NCI-H1417 (cell line): Measurements from ENCODE around the gene CCZ1B.
A peak's percentile ranks its signal among the peaks of the same experiment; 100 is the strongest.
"Not testable (repeated sequence)": the region's sequence is repeated elsewhere in the genome, so short reads cannot be mapped to it uniquely, and the experiment has no call there.

ENCODE experiments used
- DNase-seq, 3 experiments: peaks; one replicate each; lab custom pipeline; 2025; lab: John Stamatoyannopoulos, UW

CCZ1B gene

DNA sequence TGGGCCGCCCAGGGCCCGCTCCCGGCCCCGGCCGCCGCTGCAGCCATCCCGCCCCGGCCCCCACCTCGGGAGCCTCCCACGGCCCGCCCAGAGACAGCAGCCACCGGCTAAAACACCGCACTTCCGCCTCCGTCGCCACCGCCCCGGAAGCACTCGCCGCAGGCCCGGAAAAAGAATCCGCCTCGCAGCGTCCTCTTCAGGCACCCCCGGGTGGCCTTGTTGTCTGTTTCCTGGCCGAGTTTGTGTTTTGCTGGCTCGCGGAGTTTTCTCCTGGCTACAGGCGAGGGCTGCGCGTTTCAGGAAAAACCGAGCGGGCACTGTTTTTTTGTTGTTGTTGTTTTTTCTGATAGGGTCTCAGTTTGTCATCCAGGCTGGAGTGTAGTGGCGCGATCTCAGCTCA is at the start of gene CCZ1B:
TSS of gene CCZ1B (minus strand) at position 125 of the 400 bp plus-strand sequence. CDS start at position 47, 78 bp downstream.
- DNase-seq: peak; percentile 65 to 89 (median 81)

DNA sequence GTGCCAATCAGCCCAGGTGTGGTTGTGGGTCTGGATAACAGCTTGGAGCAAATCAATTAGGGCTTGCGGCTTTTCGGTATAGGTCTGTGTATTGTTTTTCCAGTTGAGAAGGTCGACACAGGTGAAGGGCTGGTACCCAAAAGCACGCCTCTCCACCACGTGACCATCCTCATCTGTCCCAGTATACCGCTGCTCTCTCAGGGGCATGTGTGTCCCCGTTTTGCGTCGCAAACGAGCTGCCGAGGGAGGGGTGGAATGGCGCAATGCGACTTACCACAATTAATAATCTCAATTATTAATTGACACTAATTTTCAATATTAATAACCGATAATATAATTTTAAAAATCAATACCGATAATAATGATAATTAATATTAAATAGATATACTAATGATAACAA is 48.9 kb upstream of the CCZ1B start:
- not testable (repeated sequence) for DNase-seq

DNA sequence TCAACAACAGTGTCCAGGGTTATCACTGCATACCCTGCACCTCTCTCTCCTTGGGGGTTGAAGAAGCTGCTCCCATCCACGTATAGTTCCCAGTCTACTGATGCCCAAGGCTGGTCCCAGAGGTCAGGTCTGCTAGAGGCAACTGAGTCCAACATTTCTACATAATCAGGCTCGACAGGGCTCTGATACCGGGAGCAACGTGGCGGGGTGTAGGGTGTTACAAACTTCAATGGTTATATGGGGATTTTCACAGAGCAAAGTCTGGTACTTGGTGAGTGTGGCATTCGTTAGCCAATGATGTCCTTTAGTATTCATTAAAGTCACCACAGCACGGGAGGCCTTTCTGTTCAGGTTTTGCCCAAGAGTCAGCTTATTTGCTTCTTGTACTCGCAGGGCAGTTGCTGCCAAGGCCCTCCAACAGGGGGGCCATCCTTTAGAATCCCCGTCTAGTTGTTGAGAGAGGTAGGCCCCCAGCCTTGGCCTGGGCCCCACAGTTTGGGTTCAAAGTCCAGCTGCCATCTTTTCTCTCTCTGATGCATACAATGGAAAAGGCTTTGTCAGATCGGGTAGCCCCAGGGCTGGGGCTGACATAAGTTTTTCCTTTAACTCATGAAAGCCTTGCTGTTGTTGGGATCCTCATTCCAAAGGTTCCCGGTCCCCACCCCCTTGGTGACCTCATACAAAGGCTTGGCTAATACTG is 46.3 kb upstream of the CCZ1B start:
- DNase-seq: not testable (repeated sequence)

DNA sequence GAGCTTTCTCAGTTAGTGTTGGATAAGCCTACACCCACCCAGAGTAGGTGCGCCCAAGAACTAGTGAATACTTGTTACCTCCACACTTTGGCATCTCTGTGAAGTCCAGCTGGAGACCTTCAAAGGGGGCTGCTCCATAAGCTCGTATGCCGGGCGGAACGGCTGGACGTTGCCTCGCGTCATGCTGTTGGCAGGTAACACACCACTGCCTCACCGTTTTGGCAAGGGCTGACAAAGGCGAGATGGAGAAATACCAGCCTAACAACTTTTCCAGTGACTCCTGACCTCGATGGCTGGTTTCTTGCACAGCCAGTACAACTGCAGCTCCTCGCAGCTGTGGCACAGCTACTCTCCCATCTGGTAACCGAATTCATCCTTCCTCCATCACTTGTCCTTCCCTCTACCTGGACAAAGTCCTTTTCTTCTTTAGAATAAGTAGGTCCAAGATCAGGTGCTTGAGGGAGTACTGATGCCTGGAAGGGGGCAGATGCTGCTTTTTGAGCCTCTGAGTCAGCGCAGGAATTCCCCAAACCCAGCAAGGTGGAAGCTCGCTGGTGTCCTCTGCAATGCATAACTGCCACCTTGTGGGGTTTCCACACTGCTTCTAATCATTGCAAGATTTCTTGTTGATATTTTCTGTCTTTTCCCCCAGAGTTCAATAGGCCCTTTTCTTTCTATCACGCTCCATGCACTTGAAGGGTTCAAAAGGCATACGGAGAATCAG is 45.5 kb upstream of the CCZ1B start:
- not testable (repeated sequence) for DNase-seq

DNA sequence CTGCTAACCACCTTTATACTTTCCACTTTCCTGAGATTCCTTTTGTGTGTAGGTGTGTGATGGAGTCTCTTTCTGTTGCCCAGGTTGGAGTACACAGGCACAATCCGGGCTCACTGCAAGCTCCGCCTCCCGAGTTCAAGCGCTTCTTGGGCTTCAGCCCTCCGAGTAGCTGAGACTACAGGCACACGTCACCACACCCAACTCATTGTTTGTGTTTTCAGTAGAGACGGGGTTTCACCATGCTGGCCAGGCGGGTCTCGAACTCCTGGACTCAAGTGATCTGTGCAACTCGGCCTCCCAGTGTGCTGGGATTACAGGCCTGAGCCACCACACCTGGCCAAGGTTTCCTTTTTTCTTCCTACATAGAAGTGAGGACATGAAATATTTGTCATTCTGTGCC is 38.7 kb upstream of the CCZ1B start:
- not testable (repeated sequence) for DNase-seq

DNA sequence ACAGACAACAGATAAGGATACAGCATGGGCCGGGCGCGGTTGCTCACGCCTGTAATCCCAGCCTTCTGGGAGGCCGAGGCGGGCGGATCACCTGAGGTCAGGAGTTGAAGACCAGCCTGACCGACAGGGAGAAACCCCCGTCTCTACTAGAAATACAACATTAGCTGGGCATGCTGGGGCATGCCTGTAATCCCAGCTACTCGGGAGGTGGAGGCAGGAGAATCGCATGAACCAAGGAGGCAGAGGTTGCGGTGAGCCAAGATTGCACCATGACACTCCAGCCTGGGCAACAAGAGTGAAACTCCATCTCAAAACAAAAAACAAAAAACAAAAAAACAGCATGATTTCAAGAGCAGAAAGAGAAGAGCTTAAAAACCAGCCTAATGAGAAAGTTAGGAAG is 38.1 kb upstream of the CCZ1B start:
- not testable (repeated sequence) for DNase-seq

DNA sequence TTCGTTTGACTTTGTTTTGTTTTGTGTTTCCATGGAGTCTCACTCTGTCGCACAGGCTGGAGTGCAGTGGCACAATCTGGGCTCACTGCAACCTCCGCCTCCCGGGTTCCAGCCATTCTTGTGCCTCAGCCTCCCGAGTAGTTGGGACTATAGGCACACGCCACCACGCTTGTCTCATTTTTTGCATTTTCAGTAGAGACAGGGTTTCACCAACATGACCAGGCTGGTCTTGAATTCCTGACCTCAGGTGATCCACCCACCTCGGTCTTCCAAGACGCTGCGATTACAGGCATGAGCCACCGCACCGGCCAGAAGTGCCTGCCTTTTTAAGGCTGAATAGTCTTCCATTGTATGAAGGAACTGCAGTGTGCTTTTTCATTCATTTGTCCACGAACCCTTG is 36.8 kb upstream of the CCZ1B start:
- DNase-seq: not testable (repeated sequence)

DNA sequence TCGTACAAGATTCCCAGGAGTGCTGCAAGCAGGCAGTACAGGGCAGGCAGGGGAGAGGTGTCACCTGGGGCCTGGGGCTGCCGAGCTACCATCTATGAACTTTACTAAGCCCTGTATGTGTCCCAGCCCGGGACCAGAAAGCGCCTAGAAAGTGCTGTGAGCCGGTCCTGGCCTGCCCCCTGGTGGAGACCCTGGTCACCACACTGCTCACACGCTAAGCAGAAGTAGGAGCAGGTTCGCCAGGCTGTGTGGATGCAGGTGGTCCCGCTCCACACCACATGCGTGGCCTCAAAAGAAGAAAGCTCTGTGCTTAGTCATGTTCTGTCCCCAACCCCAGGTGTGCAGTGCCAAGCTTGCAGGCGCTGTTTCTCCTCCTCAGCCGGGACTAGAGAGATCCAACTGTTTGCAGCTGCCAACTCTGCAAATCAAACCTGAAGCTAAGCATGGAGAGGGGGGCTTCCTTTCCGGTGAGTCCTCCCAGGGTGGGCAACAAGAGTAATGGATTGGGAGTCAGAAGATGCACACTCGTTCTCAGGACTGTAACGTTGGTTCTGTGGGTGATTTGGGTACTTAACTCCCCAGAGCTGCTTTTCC is 31.7 kb upstream of the CCZ1B start:
- DNase-seq: peak; percentile 29 to 71 (median 33)

DNA sequence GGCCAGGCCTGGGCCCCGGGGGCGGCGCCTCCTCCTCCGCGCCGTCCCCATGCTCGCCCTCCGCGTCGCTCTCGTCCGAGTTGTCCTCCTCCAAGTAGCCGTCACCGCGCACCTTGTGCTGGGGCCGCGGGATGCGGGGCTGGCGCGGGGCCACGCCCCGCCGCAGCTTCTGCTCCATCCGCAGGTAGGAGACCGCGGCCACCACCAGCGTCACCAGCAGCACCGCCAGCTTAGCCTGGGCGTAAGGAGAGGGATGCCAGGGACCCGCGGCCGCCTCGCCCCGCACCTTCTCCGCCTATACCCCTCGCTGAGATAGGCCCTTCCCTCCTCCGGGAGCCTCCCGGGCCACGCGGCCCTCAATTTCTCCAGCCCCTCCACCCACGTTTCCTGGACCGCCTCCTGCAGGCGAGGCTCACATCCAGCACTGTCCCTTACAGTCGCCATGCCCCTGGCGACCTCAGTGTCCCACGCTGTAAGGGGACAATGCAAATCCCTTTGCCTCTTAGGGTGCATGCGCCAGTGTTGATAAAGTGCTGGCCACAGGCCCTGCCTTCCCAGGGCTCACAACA is 29.6 kb upstream of the CCZ1B start:
- peak in 2 of 3 experiments; percentile 16 to 17 for DNase-seq

DNA sequence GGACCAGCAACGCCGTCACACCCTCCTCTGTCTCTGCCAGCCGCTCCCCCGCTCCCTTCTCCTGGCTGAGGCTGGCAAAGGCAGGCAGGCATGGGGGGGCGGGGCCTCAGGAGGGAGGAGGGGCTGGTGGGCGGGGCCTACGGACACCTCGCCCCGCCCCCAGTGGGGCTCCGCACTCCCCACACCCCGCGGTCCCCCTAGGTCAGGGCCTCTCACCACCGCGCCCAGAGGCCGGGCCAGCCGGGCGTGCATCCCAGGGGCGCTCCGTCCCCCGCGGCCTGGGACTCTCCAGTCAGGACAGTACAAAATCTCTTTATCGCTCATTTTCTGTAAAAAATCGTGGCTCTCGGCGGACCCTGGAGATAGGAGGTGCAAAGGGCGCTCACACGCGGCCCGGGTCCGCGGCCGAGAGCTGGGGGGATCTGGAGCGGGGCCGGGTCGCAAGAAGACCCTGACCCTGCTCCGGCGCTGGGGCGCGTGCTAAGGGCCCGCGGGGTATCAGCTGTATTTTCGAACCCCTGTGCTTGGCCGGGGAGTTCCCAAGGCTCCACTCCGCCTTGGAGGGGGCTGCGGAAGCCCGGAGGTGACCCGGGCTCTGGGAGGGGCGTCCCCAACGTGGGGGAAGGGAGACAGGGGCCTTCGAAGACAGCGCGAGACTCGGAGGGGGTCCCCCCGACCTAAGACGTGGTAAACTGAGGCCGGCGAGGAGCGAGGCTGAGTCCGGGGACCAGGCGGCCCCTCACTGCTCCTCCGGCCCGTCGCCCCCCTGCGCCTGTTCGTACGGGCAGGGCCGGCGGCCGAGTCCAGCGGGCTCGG is 28.9 kb upstream of the CCZ1B start:
- peak in 2 of 3 experiments; percentile 53 to 64 for DNase-seq

DNA sequence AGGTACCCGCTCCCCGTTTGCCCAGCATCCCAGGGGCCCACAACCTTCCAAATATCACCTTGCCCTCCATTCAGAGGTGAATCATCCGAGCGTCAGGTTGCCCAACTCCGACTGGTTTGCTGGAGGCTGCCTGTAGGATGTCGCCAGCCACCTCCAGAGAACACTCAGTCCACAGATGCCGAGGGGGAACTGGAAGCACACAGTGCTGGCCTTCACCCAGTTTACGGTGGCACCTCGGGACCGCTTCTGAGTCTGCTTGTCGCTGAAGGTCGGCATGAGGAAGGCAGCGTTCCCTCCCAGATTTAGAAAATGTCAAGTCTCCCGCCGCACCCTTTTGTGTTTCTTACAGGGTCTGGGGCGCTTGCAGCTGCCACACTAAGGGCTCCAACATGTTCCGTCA is 27.6 kb upstream of the CCZ1B start:
- DNase-seq: not testable (repeated sequence)

DNA sequence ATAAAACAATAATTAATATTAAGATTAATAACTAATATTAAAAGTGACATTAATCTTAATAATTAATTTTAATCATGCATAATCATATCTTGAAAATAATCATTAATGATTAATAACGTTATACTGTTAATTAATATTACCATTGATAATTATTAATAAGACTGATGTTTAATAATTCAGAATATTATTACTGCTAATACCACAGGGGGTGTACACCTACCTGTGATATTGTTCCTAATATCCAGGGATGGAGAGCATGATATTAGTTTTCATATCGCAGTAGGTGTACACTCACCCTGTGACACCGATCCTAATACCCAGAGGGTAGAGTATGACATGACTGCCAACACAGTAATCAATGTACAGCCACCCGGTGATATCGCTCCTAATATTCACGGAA is 23.1 kb upstream of the CCZ1B start:
- not testable (repeated sequence) for DNase-seq

DNA sequence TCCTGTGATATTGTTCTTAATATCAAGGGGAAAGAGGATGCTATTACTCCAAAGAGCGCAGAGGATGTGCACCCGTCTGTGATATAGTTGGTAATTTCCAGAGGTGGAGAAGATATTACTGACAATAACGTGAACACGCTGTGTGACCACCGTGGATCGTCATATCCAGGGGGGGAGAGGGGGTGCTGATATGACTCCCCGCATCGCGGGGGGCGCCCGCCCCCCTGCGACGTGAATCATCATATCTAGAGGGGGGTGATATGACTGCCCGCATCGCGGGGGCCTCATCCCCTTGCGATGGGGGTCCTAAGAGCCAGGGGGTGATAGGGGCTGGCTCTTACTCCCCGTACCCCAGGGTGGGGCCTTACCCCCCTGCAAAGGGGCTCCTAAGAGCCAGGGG is 21.7 kb upstream of the CCZ1B start:
- not testable (repeated sequence) for DNase-seq

DNA sequence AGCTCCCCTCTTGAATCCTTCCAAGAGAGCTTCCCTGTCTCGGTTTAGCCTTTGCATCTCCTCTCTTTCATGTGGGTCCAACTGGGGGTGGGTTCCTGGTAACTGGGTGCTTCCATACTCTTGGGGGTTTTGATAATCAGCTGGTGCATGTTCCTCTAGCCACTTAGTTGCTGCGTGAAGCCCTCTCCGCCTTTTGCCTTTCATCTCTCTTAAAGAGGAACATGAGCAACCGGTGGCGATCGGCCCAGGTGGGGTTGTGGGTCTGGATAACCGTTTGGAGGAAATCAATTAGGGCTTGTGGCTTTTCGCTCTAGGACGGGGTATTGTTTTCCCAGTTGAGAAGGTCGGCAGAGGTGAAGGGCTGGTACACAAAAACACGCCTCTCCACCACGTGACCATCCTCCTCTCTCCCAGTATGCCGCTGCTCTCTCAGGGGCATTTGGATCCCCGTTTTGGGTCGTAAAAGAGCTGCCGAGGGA is 19.9 kb upstream of the CCZ1B start:
- DNase-seq: not testable (repeated sequence)

DNA sequence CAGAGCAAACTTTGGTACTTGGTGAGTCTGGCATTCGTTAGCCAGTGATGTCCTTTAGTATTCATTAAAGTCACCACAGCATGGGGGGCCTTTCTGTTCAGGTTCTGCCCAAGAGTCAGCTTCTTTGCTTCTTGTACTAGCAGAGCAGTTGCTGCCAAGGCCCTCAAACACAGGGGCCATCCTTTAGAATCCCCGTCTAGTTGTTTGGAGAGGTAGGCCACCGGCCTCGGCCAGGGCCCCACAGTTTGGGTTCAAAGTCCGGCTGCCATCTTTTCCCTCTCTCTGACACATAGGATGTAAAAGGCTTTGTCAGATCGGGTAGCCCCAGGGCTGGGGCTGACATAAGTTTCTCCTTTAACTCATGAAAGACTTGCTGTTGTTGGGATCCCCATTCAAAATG is 17.6 kb upstream of the CCZ1B start:
- DNase-seq: not testable (repeated sequence)

DNA sequence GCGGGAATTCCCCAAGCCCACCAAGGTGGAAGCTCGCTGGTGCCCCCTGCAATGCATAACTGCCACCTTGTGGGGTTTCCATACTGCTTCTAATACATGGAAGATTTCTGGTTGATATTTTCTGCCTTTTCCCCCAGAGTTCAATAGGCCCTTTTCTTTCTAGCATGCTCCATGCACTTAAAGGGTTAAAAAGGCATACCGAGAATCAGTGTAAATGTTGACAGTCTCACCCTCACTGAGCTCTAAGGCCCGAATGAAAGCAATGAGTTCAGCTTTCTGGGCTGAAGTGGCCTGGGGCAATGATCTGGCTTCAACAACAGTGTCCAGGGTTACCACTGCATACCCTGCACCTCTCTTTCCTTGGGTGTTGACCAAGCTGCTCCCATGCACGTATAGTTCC is 17.0 kb upstream of the CCZ1B start:
- DNase-seq: not testable (repeated sequence)

DNA sequence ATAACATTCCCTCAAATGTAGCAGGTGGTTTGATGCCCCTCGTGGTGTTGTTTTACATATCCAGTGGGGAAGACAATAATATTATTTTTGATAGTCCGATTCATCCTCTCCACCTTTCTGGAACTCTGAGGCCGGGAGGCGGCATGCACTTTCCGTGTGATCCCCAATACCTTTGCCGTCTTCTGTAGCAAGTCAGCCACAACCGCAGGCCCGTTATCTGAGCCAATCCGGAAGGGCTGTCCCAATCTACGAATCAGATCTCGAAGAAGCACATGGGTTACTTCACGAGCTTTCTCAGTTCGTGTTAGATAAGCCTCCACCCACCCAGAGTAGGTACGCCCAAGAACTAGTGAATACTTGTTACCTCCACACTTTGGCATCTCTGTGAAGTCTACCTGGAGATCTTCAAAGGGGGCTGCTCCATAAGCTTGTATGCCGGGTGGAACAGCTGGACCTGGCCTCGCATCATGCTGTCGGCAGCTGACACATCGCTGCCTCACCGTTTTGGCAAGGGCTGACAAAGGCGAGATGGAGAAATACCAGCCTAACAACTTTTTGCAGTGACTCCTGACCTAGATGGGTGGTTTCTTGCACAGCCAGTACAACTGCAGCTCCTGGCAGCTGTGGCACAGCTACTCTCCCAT is 16.3 kb upstream of the CCZ1B start:
- not testable (repeated sequence) for DNase-seq

DNA sequence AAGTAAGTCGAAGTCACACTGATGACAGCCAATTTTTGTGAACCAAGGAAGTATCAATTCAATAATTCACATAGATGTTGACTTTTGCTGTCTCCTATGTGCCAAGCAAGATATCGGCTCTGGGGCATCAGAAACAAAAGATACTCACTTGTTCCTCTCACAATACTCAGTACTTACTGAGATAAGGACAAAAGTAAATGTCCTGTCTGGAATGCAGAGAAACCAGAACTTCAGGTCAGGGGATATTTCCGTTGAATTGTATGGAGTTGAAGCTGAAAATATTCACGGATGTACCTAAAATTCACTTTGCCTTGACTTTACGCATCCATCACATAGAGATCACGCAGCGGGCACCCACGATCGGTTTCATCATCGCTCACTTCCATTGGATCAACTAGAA is 11.0 kb upstream of the CCZ1B start:
- not testable (repeated sequence) for DNase-seq

DNA sequence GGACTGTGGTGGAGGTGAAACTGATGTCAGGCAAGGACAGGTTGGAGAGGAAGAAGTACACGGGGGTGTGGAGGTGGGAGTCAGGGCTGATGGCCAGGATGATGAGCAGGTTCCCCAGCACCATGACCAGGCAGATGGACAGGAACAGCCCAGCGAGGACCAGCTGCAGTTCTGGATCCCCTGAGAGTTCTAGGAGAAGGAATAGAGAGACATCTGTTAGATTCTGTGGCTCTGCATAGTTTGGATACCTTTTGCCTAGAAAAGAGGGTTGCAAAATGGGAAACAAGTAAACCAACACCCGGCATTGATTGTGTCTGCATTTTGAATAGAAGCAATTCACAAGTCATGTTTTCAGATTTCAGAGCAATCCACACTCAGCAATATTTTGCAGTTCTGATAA is 9.4 kb upstream of the CCZ1B start:
- DNase-seq: not testable (repeated sequence)

DNA sequence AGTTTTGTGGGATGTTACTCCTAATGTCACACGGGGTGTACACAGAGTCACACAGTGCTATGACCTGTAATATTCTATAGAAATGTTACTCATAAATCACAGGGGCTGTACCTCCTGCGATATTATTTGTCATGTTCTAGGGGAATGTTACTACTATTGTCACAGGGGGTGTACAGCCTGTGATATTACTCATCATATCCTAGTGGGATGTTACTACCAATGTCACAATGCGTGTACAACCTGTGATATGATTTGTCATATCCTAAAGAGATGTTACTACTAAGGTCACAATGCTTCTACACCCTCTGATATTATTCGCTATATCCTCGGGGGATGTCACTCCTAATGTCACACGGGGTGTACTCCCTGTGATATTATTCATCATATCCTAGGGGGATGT is 7.6 kb upstream of the CCZ1B start:
- no peak for DNase-seq
